ENCODE measurements around the gene ASPSCR1. TPM values are rescaled to one million over a fixed set of nuclear protein-coding genes. Genes with fewer than 3 reads are reported as not detected.
A peak's percentile ranks its signal among the peaks of the same experiment; 100 is the strongest.

Gene ASPSCR1
- total and polyA plus RNA-seq, 9 of the 15 experiments (the other 6 are each of a cell fraction or from before 2014, with no cell fraction given), result 0.90 to 36.9 (median 11.6) TPM

GRCh38 chr17:82035956-82036633 lies 58.7 kb downstream of the ASPSCR1 start:
- FAIRE-seq, result no peak

DNA sequence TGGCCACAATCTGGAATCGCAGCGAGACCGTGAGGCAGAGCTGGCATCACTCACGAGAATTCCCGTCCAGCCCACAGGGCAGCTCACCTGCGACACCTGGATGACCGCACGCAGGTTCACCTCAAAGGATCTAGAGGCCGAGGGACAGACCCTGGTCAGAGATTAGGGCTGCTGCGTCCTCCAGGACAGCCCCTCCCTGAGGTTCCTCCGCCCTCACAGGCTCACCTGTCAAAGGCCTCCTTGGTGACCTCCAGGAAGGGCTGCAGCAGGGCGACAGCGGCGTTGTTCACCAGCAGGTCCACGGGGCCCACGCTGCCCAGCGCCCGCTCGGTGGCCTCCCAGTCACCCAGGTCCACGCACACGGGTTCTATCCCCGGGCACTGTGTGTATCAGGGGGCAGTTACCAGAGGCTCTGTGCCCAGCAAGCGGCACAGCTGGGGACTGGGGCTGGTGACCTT lies 59.2 kb downstream of the ASPSCR1 start:
- peaks cover 29 to 73% of the 10 kb centered on the region in 2 experiments for H3K4me1 ChIP-seq (replicated peaks in 1 of 2; ENCODE audit: control insufficient read depth in 2 of 2, insufficient read depth in 2 of 2, low read length in 2 of 2)
- H3K27ac ChIP-seq (ENCODE audit: extremely low read depth, low read depth, low read length), result peak overlapping the region; percentile 98
- peaks cover 41% of the 10 kb centered on the region for H3K79me2 ChIP-seq (ENCODE audit: control insufficient read depth, insufficient read depth, low read length)
- H3K36me3 ChIP-seq (ENCODE audit: control insufficient read depth, insufficient read depth, low read length), result peaks cover 38% of the 10 kb centered on the region; the same call in 2 of the 3 replicates
- ATAC-seq, result no peak; the same call in 2 of the 3 replicates
- POLR2A ChIA-PET, result interaction anchor here (0.6 to 6.4 kb wide), 5 partner anchors 8 to 31 kb away, joined by 3 to 51 read pairs (median 5); partner anchors contain the start of genes CENPX and LRRC45
- no peak for FAIRE-seq
- intact Hi-C loops (cut with micrococcal nuclease) (loop anchor here (10.0 kb wide), 1 partner anchor 308 kb away; no protein-coding TSS in a partner anchor), in situ Hi-C loops (cut with MboI) (no loop called here)
- no peak overlapping the region for H2AFZ ChIP-seq (ENCODE audit: low read depth, low read length)
- H3K27me3 ChIP-seq (ENCODE audit: control insufficient read depth in 2 of 2, insufficient read depth in 2 of 2, low read length in 2 of 2), result no peaks in the 10 kb centered on the region
- no TSS peak for BruUV-seq (replicated peaks)
- H3K9ac ChIP-seq (ENCODE audit: insufficient read depth in 1 of 2, low read depth in 2 of 2, low read length in 2 of 2), result peak overlapping the region; percentile 83 to 97
- WGBS (ENCODE audit: insufficient coverage, low coverage, missing lambda C conversion rate), result 13% methylated on average over 23 of the region's 23 CpGs
- H3K9me1 ChIP-seq (ENCODE audit: control insufficient read depth, insufficient read depth, low read length), result peaks cover 6% of the 10 kb centered on the region
- H3K9me3 ChIP-seq (replicated peaks; ENCODE audit: control insufficient read depth, insufficient read depth, low read depth, low read length), result no peaks in the 10 kb centered on the region
- peak overlapping the region; percentile 97 for H3K4me3 ChIP-seq
- H3K4me2 ChIP-seq (ENCODE audit: insufficient read depth, low read length), result peak overlapping the region; percentile 95
- CTCF ChIA-PET (ENCODE audit: low intra/inter-chr PET ratio), result interaction anchor here (0.7 to 2.0 kb wide), 2 partner anchors 77 to 273 kb away, joined by 4 to 14 read pairs; no protein-coding TSS in a partner anchor
- peak in 1 of 4 experiments; percentile 42 for DNase-seq (ENCODE audit: extremely low read depth in 1 of 4, low spot score in 3 of 4)
- H4K20me1 ChIP-seq (replicated peaks; ENCODE audit: control insufficient read depth, insufficient read depth, low read length), result peaks cover 21% of the 10 kb centered on the region; the same call in 1 of the 2 replicates
- TF ChIP-seq ZEB2 (IDR thresholded peaks at IDR 0.05) (peak; percentile 71; the same call in 1 of the 2 replicates), POLR3A (IDR thresholded peaks at IDR 0.05; ENCODE audit: borderline replicate concordance, extremely low read depth, insufficient read depth, insufficient read length) (no peak), MYC (IDR thresholded peaks at IDR 0.05; ENCODE audit: low read depth, low read length) (no peak), MYC (CRISPR knock-in tag; IDR thresholded peaks at IDR 0.05; ENCODE audit: borderline replicate concordance, low read depth) (0 out of 2 replicates have a peak, but pooled peaks have one; percentile 57), HDGF (IDR thresholded peaks at IDR 0.05) (no peak), KDM5B (IDR thresholded peaks at IDR 0.05; ENCODE audit: insufficient replicate concordance, low read depth, low read length) (peak; percentile 28), KAT8 (IDR thresholded peaks at IDR 0.05; ENCODE audit: low read depth) (no peak)
- TF ChIP-seq, protein P1, sequence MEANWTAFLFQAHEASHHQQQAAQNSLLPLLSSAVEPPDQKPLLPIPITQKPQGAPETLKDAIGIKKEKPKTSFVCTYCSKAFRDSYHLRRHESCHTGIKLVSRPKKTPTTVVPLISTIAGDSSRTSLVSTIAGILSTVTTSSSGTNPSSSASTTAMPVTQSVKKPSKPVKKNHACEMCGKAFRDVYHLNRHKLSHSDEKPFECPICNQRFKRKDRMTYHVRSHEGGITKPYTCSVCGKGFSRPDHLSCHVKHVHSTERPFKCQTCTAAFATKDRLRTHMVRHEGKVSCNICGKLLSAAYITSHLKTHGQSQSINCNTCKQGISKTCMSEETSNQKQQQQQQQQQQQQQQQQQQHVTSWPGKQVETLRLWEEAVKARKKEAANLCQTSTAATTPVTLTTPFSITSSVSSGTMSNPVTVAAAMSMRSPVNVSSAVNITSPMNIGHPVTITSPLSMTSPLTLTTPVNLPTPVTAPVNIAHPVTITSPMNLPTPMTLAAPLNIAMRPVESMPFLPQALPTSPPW (CRISPR knock-in tag; IDR thresholded peaks at IDR 0.05), result no peak

More at GRCh38 chr17:82035956-82036633, 58.7 kb downstream of the ASPSCR1 start:
- peak overlapping the region; percentile 83 to 97 for H3K9ac ChIP-seq (ENCODE audit: insufficient read depth in 1 of 2, low read depth in 2 of 2, low read length in 2 of 2)
- H3K79me2 ChIP-seq (ENCODE audit: control insufficient read depth, insufficient read depth, low read length), result peaks cover 41% of the 10 kb centered on the region
- intact Hi-C loops (cut with micrococcal nuclease) (loop anchor here (10.0 kb wide), 1 partner anchor 309 kb away; no protein-coding TSS in a partner anchor), in situ Hi-C loops (cut with MboI) (no loop called here)
- H3K27me3 ChIP-seq (ENCODE audit: control insufficient read depth in 2 of 2, insufficient read depth in 2 of 2, low read length in 2 of 2), result no peaks in the 10 kb centered on the region
- 75% methylated on average over 14 of the region's 20 CpGs for WGBS (ENCODE audit: insufficient coverage, low coverage, missing lambda C conversion rate)
- H2AFZ ChIP-seq (ENCODE audit: low read depth, low read length), result no peak overlapping the region
- peaks cover 6% of the 10 kb centered on the region for H3K9me1 ChIP-seq (ENCODE audit: control insufficient read depth, insufficient read depth, low read length)
- peaks cover 29 to 76% of the 10 kb centered on the region in 2 experiments for H3K4me1 ChIP-seq (replicated peaks in 1 of 2; ENCODE audit: control insufficient read depth in 2 of 2, insufficient read depth in 2 of 2, low read length in 2 of 2)
- H3K36me3 ChIP-seq (ENCODE audit: control insufficient read depth, insufficient read depth, low read length), result peaks cover 38% of the 10 kb centered on the region; the same call in 2 of the 3 replicates
- no peak for ATAC-seq
- no TSS peak for BruUV-seq (replicated peaks)
- 0 out of 2 replicates have a peak, but pooled peaks have one; percentile 27 for TF ChIP-seq NR1H2 (CRISPR knock-in tag; IDR thresholded peaks at IDR 0.05)
- TF ChIP-seq GTF2A2 (tag; IDR thresholded peaks at IDR 0.05), result no peak
- TF ChIP-seq POLR2G (IDR thresholded peaks at IDR 0.05; ENCODE audit: low read depth, low read length), result 0 out of 2 replicates have a peak, but pooled peaks have one; percentile 34
- H3K9me3 ChIP-seq (replicated peaks; ENCODE audit: control insufficient read depth, insufficient read depth, low read depth, low read length), result no peaks in the 10 kb centered on the region
- no peak for DNase-seq (ENCODE audit: extremely low read depth in 1 of 4, low spot score in 3 of 4)
- peak overlapping the region; percentile 97 for H3K4me3 ChIP-seq
- ChIA-PET CTCF (ENCODE audit: low intra/inter-chr PET ratio) (interaction anchor here (0.7 to 2.0 kb wide), 2 partner anchors 76 to 274 kb away, joined by 4 to 14 read pairs; no protein-coding TSS in a partner anchor), POLR2A (interaction anchor here (0.6 to 6.4 kb wide), 6 partner anchors 8 to 94 kb away, joined by 3 to 51 read pairs (median 4); partner anchors contain the start of genes CENPX and LRRC45)
- H4K20me1 ChIP-seq (replicated peaks; ENCODE audit: control insufficient read depth, insufficient read depth, low read length), result peaks cover 21% of the 10 kb centered on the region; the same call in 1 of the 2 replicates
- H3K4me2 ChIP-seq (ENCODE audit: insufficient read depth, low read length), result peak overlapping the region; percentile 95
- H3K27ac ChIP-seq (ENCODE audit: extremely low read depth, low read depth, low read length), result peak overlapping the region; percentile 98; the same call in 1 of the 3 replicates

All from K562 (cell line).